NT2/D1 (cell line): ENCODE results near the gene MERTK.

Source experiments
- SUZ12 ChIP-seq: IDR thresholded peaks from 2 replicates; pipeline ENCODE4 v1.6.1; 2011; ENCODE audit not compliant: insufficient read length, insufficient read depth; ENCODE audit errors: extremely low read depth
- ZNF274 ChIP-seq: IDR thresholded peaks from 2 replicates; pipeline ENCODE4 v1.6.1; 2011; ENCODE audit warnings: mild to moderate bottlenecking, low read depth, low read length

GRCh38 chr2:112029164-112029563 is 130.8 kb downstream of the MERTK start:
- no peak for TF ChIP-seq SUZ12
- TF ChIP-seq ZNF274: no peak
